Measurements from ENCODE around the gene AGAP6.
"Not testable (repeated sequence)": the region's sequence is repeated elsewhere in the genome, so short reads cannot be mapped to it uniquely, and the experiment has no call there.

DNA sequence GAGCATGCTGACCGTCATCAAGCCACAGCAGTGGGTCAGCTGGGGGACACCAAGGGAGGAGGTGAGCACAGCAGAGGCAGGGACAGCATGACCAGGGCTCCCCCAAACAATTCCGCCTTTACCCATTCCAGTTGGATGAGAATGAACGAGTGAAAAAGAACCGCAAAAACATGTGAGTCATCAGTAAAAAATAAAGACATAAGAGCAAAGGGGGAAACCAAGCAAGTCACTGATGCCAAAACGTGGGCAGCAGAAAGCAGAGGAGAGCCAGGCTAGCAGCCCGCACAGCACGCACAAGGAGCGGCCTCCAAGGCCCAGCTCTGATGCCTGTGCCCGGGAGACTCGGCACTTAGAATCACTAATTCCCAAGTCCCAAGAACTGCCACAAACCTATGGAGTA, 71.7 kb downstream of the AGAP6 start:
- TF ChIP-seq, protein P1, sequence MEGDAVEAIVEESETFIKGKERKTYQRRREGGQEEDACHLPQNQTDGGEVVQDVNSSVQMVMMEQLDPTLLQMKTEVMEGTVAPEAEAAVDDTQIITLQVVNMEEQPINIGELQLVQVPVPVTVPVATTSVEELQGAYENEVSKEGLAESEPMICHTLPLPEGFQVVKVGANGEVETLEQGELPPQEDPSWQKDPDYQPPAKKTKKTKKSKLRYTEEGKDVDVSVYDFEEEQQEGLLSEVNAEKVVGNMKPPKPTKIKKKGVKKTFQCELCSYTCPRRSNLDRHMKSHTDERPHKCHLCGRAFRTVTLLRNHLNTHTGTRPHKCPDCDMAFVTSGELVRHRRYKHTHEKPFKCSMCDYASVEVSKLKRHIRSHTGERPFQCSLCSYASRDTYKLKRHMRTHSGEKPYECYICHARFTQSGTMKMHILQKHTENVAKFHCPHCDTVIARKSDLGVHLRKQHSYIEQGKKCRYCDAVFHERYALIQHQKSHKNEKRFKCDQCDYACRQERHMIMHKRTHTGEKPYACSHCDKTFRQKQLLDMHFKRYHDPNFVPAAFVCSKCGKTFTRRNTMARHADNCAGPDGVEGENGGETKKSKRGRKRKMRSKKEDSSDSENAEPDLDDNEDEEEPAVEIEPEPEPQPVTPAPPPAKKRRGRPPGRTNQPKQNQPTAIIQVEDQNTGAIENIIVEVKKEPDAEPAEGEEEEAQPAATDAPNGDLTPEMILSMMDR (conservative IDR thresholded peaks at IDR 0.05; ENCODE audit: low read depth, low read length) = not testable (repeated sequence)
- not testable (repeated sequence) for TF ChIP-seq EZH2 (IDR thresholded peaks at IDR 0.05; ENCODE audit: borderline replicate concordance, low read depth, low read length, poor library complexity, severe bottlenecking)
